GM15510 (cell line): ENCODE data around the gene GSTM4.

Source experiments
- POLR2A ChIP-seq: IDR thresholded peaks from 3 replicates; pipeline ENCODE4 v1.6.1; 2011; ENCODE audit warnings: borderline replicate concordance; ENCODE audit not compliant: insufficient read length; ENCODE audit errors: extremely low read depth

GSTM4 gene

DNA sequence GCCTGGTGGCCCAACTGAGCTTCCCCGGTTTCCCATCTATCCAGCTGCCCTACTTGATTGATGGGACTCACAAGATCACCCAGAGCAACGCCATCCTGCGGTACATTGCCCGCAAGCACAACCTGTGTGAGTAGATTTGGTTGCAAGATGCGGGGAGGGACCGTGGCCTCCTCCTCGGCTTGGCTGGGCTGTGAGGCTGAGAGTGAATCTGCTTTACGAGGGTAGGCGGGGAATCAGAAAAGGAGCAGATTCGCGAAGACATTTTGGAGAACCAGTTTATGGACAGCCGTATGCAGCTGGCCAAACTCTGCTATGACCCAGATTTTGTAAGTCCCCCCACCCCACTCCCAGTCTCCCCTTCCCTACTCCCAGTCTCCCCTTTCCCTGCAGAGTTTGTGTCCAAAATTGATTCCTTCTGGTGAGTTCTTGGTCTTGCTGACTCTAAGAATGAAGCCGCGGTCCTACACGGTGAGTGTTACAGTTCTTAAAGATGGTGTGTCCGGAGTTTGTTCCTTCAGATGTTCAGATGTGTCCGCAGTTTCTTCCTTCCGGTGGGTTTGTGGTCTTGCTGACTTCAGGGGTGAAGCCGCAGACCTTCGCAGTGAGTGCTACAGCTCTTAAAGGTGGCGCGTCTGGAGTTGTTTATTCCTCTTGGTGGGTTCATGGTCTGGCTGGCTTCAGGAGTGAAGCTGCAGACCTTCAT is 13.5 kb downstream of the GSTM4 start:
- no peak for TF ChIP-seq POLR2A

DNA sequence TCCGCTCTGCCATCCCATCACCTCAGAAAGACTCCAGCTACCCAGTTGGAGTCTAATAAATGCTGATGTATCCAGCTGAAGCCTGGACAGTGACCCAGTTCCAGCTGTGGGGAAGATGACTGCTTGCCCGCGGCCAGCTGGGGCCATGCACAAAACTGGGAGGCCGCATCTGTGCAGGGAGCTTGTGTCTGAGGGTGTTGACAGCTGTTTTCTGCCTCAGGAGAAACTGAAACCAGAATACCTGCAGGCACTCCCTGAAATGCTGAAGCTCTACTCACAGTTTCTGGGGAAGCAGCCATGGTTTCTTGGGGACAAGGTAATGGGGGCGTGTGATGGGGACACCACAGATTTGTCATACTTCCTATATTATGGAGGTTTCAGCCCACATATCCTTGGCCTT is 15.2 kb downstream of the GSTM4 start:
- no peak for TF ChIP-seq POLR2A

- TF ChIP-seq POLR2A = no peak
Measured at GRCh38 chr1:109677459-109677858, 21.6 kb downstream of the GSTM4 start.

DNA sequence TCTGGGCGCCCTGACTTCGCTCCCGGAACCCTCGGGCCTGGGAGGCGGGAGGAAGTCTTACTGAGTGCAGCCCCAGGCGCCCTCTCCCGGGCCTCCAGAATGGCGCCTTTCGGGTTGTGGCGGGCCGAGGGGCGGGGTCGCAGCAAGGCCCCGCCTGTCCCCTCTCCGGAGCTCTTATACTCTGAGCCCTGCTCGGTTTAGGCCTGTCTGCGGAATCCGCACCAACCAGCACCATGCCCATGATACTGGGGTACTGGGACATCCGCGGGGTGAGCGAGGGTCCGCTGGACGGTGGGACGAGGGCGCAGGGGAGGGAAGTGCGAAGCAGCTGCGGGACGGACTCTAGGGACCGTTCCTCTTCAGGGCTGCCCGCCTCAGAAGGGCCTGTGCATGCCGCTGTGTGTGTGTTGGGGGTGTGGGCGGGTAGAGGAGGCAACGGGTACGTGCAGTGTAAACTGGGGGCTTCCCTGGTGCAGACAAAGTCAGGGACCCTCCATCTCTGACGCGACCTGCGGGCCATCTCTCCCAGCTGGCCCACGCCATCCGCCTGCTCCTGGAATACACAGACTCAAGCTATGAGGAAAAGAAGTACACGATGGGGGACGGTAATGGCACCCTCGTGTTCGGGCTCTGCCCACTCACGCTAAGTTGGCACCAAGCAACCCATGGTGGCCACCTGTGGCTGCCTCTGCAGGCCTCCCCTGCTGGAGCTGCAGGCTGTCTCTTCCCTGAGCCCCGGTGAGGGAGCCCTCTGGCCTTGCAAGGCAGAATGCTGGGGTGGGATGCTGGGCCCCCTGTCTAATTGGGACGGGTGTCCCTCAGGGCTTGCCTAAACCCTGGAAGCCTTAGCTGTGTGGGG is 32.0 kb downstream of the GSTM4 start, which contains the start of gene GSTM1:
Gene GSTM1 (plus strand): TSS at position 177 of the 859 bp plus-strand sequence. CDS start 57 bp downstream, at position 234.
- TF ChIP-seq POLR2A = no peak

- TF ChIP-seq POLR2A = no peak
Measured at GRCh38 chr1:109689844-109690405, 34.0 kb downstream of the GSTM4 start.

DNA sequence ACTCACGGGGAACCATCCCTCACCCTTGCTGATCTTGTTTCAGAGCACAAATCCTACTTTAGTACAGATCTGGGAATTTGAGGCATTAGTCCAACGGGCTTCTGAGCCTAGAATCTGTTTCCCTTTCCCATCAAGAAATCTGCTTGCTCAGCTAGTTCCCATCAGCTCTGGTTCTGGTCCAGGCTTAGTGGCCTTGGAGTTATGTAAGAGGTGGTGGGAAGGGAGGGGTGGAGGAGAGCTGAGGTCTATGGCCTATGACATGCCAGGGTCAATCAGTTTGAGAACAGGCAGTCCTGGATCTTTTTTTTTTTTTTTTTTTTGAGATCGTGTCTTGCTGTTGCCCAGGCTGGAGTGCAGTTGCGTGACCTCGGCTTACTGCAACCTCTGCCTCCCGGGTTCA is 35.9 kb downstream of the GSTM4 start:
- no peak for TF ChIP-seq POLR2A

DNA sequence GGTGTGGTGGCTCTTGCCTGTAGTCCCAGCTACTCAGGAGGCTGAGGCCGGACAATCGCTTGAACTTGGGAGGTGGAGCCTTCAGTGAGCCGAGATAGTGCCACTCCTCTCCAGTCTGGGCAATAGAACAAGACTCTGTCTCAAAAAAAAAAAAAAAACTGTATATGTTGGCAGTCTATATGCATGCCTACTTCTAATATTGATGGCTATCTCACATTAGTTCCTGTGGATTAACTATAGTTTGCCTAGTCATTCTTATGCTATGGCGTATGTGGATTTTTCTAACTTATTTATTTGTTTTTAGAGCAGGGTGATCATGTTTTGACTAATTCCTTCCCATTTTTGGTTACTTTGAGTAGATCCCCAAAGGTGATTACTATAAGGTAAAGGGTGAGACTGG is 41.2 kb downstream of the GSTM4 start:
- TF ChIP-seq POLR2A = no peak

GRCh38 chr1:109704173-109704572 is 48.3 kb downstream of the GSTM4 start:
- no peak for TF ChIP-seq POLR2A

DNA sequence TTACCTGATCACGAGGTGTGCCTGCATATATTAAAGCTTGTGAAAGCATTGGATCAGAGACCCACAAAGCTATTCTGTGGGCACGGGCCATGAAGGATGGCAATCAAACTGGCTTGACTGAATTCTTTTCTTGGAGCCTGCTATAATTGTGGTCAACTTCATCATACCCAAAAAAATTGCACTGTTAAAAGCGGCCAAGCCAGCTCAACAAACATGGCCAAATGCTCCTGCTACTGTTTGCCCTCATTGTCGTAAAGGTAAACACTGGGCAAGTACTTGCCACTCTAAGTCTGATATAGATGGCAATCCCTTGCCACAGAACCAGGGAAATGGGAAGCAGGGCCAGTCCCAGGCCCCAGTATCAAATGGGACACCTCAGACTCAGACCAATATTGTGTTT is 49.5 kb downstream of the GSTM4 start:
- TF ChIP-seq POLR2A = no peak
